ENCODE data around the gene PHF21B.
"Not testable (repeated sequence)": the region's sequence is repeated elsewhere in the genome, so short reads cannot be mapped to it uniquely, and the experiment has no call there.

The PHF21B gene

DNA sequence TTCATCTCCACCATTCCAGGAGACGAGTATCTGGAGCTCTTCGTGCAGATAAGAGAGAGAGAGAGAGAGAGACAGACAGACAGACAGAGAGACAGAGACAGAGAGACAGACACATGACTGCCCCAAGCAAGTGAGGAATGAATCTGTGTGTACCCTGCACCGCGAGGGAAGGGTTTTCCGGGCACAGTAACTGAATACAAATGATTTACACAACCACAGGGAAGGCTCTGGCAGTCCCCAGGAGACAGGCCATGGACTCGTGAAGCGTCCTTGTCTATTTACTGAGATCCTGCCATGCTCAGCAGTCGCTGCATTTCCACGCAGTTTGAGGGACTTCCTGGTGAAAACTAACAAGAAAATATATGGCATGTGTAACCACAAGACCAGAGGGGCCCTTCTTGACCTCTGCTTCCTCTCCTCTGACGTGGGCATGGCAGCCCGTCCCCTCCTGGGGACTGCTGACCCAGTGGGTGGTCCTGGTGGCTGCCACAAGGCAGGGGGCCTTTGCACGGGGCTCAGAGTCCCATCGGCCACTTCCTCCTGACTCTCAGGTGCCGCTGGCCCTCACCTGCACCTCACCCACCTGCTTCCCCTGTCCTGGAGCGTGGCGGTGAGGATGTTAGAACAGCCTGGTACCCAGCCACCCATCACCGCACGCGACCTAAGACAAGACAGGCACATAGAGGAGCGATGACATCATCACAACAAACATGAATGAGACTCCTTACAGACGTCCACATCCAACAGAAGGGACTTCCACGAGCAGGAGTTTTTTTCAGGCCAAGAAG lies 75.9 kb downstream of the PHF21B start:
- DNase-seq (ENCODE audit: low spot score) = no peak

DNA sequence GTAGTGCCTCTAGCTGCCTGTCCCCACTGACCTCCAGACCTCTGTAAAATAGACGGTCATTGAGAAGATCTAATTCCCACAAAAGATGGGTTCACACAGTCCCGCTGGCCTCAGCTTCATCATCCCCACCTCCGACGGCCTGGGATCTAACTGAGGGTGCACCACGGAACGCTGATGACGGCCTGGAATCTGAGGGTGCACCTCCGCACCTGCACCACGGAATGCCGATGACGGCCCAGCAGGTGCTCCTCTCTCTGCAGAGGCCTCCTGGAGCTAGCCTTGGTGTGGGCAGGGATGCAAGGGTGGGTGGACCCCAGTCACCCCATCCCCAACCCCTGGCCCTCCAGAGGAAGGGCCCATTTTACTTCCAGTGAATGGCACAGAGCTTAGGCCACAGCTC lies 77.3 kb downstream of the PHF21B start:
- DNase-seq (ENCODE audit: low spot score) = no peak

DNA sequence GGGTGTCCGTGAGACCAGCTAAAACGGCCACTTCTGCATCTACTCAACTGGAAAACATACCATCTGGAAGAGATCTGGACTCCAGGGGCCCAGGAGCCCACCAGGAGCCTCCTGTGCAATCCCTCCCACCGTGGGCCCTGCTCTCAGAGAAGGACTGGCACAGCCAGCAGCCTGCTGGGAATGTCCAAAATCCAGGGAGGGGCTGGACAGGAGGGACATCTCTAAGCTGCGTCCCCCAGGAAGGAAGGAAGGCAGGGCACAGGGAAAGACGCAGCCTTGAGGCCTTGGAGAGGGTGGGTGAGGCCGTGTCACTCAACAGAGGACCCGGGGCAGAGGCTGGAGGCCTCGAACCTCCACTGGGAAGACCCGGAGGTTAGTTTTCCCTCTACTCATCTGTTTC lies 78.0 kb downstream of the PHF21B start:
- DNase-seq (ENCODE audit: low spot score) = no peak

DNA sequence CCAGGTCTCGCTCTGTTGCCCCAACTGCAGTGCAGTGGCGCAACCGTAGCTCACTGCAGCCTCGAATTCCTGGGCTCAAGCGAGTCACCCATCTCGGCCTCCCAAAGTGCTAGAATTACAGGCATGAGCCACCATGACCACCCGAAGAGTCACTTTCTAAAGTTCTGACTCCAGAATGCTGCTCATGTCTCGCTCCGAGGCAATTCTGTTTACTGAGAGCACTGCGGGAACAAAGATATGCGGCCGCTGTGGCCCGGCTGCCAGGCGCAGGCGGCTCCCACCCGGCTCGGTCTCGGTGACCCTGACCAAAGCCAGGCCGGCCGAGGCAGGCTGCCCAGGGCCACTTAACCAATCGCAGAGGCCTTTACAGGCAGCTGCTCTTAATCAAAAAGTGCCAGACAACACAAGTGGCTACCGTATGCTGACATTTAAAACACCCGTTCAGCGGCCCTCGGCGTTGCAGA lies 78.7 kb downstream of the PHF21B start:
- DNase-seq (ENCODE audit: low spot score) = no peak

DNA sequence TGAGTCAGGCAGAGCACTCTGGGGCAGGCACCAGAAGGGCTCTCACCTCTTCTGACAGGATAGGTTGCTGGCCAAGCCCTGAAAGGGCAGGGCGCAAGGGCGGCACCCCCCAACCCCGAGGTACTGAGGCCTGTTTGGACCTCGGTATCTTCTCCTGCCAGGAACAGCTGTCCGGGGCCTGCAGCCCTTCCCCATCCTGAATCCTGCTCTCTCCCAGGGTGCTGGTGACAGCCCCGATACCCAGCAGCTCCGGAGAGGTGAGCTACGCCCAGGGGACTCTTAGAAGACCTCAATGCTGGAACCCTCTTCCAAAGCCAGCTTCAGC lies 79.1 kb downstream of the PHF21B start:
- no peak for DNase-seq (ENCODE audit: low spot score)

DNA sequence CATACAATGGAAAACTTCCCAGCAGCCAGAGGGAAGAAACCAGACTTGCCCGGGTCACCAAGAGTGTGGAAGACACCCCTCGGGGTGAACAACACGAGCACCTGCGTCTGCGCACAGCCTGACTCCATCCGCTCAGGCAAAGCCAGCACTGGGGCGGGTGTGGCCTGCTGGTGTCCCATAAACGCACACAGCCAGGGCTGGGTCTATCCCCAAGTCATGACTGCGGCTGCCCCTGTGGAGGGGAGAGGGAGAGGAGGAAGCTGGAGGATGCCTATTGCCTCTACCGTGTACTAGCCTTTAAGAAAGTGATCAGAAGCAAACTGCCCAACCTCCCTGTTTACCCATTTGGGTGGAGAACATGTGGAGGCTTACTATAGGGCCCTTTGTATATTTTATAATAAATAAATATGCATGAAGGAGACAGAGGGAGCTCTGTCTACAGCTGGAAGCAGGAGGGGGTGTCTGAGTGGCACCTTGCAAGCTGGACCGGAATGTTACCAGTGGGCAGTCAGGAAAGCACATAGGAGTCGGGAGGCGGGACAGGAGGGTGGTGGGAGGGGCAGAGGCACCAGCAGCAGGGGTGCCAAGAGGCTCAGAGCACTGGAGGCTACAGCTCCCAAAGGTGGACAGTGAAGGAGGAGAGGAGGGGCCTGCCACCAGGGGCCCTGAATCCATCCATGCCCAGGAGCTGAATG lies 79.6 kb downstream of the PHF21B start:
- no peak for DNase-seq (ENCODE audit: low spot score)

DNA sequence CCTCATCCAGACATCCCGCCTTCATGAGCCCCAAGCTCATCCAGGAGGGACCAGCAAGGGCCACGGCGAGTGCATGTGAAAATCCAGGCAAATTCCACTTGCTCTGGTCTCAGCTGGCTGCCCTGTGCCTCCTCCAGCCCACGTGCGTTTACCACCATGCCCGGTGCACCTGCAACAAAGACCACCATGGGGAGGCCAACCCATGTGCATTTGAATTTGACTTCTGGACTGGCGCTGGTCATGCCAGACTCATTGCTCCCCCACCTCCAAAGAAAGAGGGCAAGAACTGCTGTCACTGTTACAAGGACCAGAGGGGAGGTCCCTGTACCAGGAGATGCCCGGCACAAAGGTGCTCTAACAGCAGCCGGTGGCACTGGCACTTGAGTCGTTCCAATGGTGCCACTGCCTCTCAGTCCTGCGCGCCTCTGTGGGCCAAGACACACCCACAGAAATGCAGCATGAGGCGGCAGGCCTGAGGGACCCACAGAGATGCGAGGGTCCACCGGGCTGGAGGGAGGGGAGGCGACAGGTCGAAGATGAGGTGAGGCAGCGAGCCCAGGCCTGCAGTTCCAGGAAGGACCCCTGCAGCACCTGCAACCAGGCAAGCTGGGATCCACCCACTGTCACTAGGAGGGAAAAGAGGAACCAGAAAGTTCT lies 80.3 kb downstream of the PHF21B start:
- no peak for DNase-seq (ENCODE audit: low spot score)

DNA sequence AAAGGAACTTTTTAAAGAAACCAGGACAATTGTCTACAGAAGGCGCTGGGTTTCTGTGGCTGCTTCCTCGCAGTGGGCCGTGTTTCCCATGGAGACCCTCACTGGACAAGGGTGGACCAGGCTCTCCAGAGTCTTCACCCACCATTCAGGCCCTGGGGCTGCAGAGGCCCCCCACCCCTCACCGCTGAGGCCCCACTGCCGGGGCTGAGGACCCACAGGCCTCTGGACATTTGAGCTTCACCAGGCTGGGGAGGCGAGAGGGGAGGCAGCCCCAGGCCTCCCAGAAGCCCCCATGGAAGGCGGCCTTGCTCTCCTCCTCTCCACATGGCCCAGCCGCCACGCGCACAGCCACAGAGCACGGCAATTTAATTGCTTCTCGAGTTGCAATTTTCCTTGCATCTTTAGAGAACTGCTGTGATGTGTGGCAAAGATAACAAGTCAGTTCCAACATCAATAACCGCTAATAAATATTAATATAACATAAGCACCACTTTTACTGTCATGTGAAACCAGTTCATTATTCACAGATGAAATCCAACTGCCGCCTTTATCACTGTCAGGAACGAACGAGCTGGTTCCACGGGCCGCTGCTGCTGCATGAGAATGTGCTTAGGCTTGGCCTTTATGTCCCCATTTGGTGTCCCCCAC lies 81.0 kb downstream of the PHF21B start:
- DNase-seq (ENCODE audit: low spot score) = no peak

DNA sequence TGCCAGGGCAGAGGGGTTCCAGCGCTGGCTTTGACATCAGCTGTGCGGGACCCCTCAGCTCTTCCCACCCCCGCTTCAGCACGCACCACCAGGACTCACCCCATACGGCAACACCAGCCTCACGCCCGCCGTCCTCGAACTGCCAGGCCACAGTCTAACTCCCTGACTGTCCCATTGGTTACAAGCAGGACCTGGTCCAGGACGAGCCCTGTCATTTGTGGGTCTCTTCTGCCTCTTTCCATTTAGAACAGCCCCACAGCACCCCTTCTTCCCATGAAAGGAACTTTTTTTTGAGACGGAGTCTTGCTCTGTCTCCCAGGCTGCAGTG lies 81.7 kb downstream of the PHF21B start:
- DNase-seq (ENCODE audit: low spot score) = no peak

DNA sequence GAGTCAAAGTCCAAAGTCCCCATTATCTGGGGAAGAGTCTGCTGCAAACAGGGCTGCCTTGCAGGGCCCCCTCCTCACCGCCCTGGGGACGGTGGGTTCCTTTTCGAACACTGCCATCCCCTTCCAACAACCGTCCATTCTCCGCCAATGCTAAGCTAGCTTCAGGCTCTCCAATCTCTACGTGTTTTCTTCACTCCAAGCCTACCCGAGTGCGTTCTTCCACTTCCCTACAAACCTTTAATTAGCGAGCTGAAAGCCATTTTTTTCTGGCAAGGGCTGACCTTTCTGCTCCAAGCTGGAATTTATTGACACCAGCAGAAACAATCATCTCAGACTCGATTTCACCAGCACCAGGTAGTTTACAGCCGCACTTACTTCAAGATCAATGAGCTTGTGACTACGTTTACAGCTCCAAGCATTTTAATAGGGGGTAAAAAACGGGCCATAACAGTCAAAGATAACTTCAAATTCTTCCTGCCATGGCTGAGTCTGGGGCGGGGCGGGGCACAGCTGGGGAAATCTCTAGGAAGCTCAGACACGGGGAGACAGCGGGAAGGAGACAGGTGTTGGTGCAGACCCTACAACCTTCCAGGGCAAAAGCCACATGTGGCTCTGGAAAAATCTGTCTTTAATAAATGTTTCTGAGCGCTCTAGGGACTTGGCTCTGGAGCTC lies 82.2 kb downstream of the PHF21B start:
- no peak for DNase-seq (ENCODE audit: low spot score)

DNA sequence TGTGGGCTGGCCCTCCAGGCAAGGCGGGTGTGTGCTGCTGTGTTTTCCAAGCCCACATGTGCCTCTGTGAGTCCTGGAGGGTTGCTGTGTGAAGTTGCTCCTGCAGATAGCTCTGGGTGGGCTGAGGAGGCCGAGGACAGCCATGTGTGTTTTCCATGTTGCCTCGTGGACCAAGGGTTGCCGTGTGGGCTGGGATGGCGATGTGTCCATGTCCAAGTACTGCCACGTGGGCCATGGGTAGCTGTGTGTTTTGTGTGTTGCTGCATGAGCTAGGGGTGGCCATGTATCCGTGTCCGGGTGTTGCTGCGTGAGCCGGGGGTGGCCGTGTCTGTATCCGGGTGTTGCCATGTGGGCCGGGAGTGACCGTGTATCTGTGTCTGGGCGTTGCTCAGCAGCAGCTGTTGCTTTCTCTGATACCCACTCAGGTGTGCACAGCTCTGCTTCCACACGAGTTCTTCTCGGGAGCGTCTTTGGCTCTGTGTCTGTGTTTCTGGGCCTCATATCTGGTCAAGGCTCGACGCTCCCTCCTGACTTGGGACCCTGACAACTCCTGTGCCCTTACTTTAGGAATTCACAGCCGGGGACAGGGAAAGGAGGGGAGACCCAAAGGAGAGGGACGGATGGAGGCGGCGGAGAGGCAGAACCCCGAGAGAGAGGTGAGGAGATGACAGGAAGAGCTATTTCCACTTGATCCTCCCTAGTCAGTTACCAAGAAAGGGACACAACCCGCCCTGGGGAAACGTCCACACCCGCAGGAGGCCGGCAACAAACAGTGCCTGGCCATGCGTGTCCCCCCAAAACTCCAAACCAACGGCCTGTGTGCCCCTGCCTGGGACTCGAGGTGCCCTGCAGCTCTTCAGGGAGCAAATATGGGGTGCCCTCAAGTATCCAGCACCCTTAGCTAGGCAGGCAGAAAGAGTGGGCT lies 83.1 kb downstream of the PHF21B start:
- no peak for DNase-seq (ENCODE audit: low spot score)

DNA sequence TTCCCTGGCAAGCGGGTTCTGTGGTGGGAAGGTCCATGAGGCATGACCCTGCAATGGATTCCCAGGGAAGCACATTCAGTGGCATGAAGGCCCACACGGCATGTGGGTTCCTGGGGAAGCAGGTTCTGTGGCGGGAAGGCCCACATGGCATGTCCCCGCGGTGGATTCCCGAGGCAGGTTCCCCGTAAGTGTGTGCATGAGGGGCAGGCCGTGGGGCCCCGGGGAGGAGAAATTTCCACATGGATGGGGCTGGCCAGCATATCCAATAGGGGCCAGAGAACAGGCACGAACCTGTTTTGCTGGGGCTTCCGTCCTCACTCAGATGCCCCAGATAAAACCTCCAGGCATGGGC lies 83.7 kb downstream of the PHF21B start:
- no peak for DNase-seq (ENCODE audit: low spot score)

DNA sequence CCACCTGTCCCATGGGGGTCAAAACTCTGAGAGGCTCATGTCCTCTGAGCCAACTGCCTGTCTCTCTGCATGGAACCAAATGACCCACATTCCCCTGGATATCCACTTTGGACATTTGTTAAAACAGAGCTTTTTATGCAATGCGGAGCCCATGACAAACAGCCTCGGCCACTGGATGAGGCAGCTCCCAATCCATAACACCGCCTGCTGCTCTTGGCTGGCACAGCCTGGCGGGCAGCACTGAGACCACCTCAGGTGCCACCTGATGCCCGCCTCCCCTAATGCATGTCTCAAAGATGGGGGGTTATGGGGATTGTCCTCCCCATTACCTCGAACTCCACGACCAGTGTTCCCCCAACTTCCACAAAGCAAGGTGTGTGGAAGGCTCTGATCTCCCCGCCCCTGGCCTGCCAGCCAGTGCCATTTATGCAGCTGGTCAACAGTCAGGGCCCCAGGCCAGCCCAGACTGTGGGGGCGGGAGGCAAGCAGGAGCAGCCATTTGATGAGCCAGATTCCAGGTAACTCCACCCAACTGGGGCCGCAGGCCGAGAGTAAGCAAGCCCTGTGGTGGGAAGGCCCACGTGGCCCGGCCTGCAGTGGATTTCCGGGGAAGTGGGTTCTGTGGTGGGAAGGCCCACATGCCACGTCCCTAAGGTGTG lies 84.2 kb downstream of the PHF21B start:
- DNase-seq (ENCODE audit: low spot score) = no peak

DNA sequence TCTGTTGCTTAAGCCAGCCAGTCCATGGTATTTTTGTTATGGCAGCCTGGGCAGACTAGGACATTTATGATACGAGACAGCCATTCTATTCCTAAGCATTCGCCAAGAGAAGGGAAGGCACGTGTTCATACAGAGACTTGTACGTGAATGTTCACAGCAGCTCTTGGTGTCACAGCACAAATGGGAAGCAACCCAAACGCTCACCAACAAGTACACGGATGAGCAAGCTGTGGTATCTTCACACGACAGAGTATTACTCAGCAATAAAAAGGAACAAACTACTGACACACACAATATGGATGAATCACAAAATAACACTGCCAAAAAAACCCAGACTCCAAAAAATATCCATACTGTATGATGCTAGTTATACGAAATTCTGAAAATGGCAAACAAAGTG lies 85.1 kb downstream of the PHF21B start:
- DNase-seq (ENCODE audit: low spot score) = no peak

DNA sequence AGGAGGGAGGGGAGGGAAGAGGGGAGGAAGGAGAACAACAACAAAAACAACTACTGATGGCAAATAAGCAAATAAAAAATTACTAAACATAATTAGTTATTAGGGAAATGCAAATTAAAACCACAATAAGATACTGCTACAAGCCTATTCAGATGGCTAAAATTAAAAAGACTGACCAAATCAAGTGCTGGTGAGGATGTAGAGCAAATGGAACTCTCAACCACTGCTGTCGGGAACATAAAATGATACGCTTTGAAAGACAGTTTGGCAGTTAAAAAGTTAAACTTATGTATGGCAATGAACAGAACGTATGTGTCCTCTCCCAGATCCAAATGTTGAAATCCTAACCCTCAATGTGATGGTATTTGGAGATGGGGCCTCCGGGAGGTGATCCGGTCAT lies 85.7 kb downstream of the PHF21B start:
- DNase-seq (ENCODE audit: low spot score) = no peak

DNA sequence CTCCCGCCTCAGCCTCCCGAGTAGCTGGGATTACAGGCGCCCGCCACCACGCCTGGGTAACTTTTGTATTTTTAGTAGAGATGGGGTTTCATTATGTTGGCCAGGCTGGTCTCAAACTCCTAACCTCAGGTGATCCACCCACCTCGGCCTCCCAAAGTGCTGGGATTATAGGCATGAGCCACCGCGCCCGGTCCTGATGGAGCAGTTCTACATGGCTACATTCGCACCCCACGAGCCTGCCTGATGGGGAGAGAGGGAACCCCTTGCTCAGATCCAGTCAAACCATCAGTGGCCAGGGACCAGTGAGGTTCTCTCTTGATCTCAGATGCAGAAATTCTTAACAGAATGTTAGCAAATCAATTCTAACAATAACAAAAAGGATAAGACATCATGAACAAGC lies 88.0 kb downstream of the PHF21B start:
- DNase-seq (ENCODE audit: low spot score) = not testable (repeated sequence)

DNA sequence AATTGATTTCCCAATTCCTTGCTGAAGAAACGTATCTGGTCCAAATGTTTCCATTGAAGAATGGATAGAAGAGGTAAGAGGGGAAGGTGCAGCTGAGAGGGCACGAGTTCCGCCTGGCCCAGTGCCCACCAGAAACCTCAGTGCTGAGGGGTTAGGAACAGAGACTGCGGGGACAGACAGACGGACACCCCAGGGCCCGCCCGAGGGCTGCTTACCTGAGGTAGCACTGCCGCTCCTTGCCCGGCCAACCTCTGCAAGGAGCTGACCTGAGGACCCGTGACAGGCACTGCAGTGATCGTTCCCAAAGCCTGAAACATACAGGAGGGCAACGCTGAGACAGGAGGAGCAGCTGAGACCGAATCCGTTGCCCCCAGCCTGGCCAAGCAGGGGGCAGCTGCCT lies 89.6 kb downstream of the PHF21B start:
- no peak for DNase-seq (ENCODE audit: low spot score)

DNA sequence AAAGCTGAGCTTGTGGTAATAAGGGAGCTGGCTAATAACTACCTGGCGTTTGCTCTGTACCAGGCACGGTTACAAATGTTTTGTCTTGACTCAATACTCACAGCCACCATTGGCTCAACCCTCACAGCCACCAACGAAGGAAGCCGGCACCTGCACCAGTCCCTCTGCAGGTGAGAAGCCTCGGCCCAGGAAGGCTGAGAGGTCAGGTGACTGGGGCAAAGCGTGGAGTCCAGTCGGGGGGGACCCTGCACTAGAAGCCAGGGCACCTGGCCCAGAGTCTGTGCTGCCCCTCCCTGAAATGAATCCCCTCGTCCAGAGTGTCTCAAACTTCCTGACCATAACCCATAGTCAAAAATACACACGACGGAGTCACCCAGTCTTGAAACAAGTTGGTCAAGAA lies 90.1 kb downstream of the PHF21B start:
- no peak for DNase-seq (ENCODE audit: low spot score)

DNA sequence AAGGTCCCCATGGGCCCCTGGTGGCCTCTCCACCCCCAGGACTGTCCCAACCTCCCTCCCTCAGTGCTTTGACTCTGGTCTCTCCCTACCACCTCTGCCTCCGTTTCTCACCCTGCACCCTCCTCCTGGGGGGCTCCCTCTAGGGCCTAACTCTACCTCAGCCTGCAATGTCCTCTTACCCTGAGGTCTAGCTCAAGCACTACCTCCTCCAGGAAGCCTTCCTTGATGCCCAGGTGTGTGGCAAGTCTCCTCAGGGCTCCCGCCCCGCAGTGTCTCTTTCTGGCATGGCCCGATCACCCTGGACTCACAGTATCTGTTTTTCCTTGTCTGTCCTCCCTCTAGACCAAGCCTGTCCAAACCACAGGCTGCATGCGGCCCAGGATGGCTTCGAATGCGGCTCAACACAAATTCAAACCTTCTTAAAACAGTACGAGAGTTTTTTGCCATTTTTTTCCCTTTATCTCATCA lies 90.8 kb downstream of the PHF21B start:
- DNase-seq (ENCODE audit: low spot score) = no peak

DNA sequence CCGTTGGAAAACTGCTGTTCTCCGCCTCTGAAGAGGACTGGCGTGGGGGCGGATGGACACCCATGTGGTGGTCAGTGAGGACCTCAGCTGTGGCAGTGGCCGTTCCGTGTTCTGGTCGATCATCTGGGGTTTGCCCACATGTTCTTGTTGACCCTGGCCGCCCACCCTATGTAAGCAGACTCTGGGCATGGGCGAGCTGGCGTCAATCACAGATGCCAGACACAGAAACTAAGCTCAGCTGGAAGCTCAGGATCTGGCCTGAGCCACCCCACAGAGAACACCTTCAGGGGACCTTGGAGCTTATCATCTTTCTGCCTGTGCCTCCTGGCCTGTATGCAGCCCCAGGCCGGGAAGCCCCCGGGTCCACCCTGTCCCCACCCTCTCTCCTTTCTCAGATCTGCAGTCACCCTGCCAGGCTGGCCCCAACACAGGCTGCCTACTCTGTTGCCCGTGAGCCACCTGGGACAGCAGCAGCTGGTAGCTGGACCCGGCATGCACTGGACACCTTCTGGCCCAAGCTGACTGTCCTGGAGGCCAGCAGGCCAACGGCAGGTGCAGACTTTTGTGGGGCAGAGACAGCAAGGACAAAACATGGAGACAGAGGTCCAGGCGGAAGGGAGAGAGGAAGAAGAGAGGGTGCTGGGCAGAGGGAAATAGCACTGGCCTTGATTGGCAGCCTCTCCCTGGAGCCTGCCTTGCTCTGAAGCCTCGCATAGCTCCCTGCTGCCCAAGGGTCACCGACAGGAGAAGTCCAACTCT lies 91.5 kb downstream of the PHF21B start:
- DNase-seq (ENCODE audit: low spot score) = no peak
